Fibroblast of villous mesenchyme (primary cell): Measurements from ENCODE around the gene GRIK1. TPM values are rescaled to one million over a fixed set of nuclear protein-coding genes. Genes with fewer than 3 reads are reported as not detected.

ENCODE experiments used
- DNase-seq: peaks from one replicate; pipeline ENCODE4 v3.0.0-alpha.2; 2010; ENCODE audit warnings: low read depth
- H3K4me3 ChIP-seq: 2 replicates; pipeline ENCODE4 v1.5.1; 2011; ENCODE audit warnings: low read depth, mild to moderate bottlenecking, low read length
- CTCF ChIP-seq: IDR thresholded peaks from 2 replicates; pipeline ENCODE4 v1.5.1; 2012; ENCODE audit warnings: low read depth, mild to moderate bottlenecking, low read length; ENCODE audit not compliant: insufficient read depth
- total RNA-seq: library from RNA; depleted of rRNA; stranded (reverse); fragments of >200 nt; gene quantifications from 2 replicates; pipeline ENCODE4 v1.2.3, GENCODE V29; 2012

The GRIK1 gene
- total RNA-seq, 1 donor, result under 0.01 TPM

GRCh38 chr21:29892379-29892778 is 47.4 kb downstream of the GRIK1 start:
- no peak for DNase-seq
- no peak for TF ChIP-seq CTCF
- no peak overlapping the region for H3K4me3 ChIP-seq

GRCh38 chr21:29888437-29888836 is 51.4 kb downstream of the GRIK1 start:
- DNase-seq, result no peak

GRCh38 chr21:29887313-29888009 is 52.3 kb downstream of the GRIK1 start:
- no peak for TF ChIP-seq CTCF
- DNase-seq, result no peak
- H3K4me3 ChIP-seq, result no peak overlapping the region

More at GRCh38 chr21:29888437-29888836, 51.4 kb downstream of the GRIK1 start:
- H3K4me3 ChIP-seq, result no peak overlapping the region
- no peak for TF ChIP-seq CTCF

GRCh38 chr21:29885491-29885890 is 54.3 kb downstream of the GRIK1 start:
- TF ChIP-seq CTCF, result no peak
- no peak overlapping the region for H3K4me3 ChIP-seq
- no peak for DNase-seq

- DNase-seq, result no peak
- TF ChIP-seq CTCF, result no peak
- H3K4me3 ChIP-seq, result no peak overlapping the region
Measured at GRCh38 chr21:29875873-29876272, 63.9 kb downstream of the GRIK1 start.

GRCh38 chr21:29875036-29875716 is 64.6 kb downstream of the GRIK1 start:
- TF ChIP-seq CTCF, result no peak
- H3K4me3 ChIP-seq, result no peak overlapping the region
- no peak for DNase-seq
